ENCODE results near the gene ANGEL1. TPM values are rescaled to one million over a fixed set of nuclear protein-coding genes. Genes with fewer than 3 reads are reported as not detected.

Gene ANGEL1
- total and polyA plus RNA-seq, 2 of the 13 experiments (the other 11 are each of a cell fraction or from before 2014, with no cell fraction given) = 14.3 to 20.1 TPM

DNA sequence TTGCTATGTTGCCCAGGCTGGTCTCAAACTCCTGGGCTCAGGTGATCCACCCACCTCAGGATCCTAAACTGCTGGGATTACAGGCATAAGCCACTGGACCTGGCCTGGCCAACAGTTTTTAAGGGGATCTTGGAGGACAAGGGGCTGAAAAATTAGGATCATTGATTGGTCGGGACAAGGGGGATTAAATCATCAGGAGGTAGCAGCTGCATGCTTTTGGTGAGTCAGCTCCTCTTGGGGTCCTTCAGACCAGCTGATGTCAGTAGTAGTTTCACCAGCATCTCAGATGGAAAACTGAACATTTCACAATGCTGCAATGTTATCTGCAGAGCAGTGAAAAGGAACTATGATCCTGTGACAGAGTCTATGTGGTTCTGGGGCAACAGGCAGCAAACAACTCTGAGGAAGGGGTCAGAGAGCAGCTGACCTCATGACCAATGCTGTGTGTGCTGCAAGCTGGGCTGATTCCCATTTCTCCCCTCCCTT, 19.9 kb upstream of the ANGEL1 start (continued):
- peak; percentile 89 for TF ChIP-seq ZMYM2 (CRISPR knock-in tag; IDR thresholded peaks at IDR 0.05)
- peak; percentile 89 for TF ChIP-seq ZMYM3 (CRISPR knock-in tag; IDR thresholded peaks at IDR 0.05)
- TF ChIP-seq, protein P1, sequence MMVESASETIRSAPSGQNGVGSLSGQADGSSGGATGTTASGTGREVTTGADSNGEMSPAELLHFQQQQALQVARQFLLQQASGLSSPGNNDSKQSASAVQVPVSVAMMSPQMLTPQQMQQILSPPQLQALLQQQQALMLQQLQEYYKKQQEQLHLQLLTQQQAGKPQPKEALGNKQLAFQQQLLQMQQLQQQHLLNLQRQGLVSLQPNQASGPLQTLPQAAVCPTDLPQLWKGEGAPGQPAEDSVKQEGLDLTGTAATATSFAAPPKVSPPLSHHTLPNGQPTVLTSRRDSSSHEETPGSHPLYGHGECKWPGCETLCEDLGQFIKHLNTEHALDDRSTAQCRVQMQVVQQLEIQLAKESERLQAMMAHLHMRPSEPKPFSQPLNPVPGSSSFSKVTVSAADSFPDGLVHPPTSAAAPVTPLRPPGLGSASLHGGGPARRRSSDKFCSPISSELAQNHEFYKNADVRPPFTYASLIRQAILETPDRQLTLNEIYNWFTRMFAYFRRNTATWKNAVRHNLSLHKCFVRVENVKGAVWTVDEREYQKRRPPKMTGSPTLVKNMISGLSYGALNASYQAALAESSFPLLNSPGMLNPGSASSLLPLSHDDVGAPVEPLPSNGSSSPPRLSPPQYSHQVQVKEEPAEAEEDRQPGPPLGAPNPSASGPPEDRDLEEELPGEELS (CRISPR knock-in tag; IDR thresholded peaks at IDR 0.05) = peak; percentile 81
- TF ChIP-seq NR2F2 (IDR thresholded peaks at IDR 0.05; ENCODE audit: borderline replicate concordance, low read depth) = peak; percentile 94
- TF ChIP-seq CENPT (CRISPR knock-in tag; IDR thresholded peaks at IDR 0.05; ENCODE audit: low read depth) = no peak
- TF ChIP-seq FOXC1 (CRISPR knock-in tag; IDR thresholded peaks at IDR 0.05; ENCODE audit: borderline replicate concordance) = no peak
- TF ChIP-seq ZNF605 (CRISPR knock-in tag; IDR thresholded peaks at IDR 0.05) = peak; percentile 35; the same call in 1 of the 2 replicates
- TF ChIP-seq MIER2 (CRISPR knock-in tag; IDR thresholded peaks at IDR 0.05) = peak; percentile 43; the same call in 1 of the 2 replicates
- TF ChIP-seq, protein P2, sequence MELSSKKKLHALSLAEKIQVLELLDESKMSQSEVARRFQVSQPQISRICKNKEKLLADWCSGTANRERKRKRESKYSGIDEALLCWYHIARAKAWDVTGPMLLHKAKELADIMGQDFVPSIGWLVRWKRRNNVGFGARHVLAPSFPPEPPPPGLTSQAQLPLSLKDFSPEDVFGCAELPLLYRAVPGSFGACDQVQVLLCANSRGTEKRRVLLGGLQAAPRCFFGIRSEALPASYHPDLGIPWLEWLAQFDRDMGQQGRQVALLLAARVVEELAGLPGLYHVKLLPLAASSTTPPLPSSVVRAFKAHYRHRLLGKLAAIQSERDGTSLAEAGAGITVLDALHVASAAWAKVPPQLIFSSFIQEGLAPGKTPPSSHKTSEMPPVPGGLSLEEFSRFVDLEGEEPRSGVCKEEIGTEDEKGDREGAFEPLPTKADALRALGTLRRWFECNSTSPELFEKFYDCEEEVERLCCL (CRISPR knock-in tag; IDR thresholded peaks at IDR 0.05; ENCODE audit: borderline replicate concordance) = no peak
- TF ChIP-seq ZNF207 (IDR thresholded peaks at IDR 0.05; ENCODE audit: borderline replicate concordance) = no peak
- no peak for TF ChIP-seq ZNF577 (CRISPR knock-in tag; IDR thresholded peaks at IDR 0.05; ENCODE audit: borderline replicate concordance, low read depth)
- peak; percentile 76; the same call in 1 of the 2 replicates for TF ChIP-seq SOX5 (CRISPR knock-in tag; IDR thresholded peaks at IDR 0.05; ENCODE audit: borderline replicate concordance)
- no peak for TF ChIP-seq ZNF33B (CRISPR knock-in tag; IDR thresholded peaks at IDR 0.05)
- TF ChIP-seq, protein P3, sequence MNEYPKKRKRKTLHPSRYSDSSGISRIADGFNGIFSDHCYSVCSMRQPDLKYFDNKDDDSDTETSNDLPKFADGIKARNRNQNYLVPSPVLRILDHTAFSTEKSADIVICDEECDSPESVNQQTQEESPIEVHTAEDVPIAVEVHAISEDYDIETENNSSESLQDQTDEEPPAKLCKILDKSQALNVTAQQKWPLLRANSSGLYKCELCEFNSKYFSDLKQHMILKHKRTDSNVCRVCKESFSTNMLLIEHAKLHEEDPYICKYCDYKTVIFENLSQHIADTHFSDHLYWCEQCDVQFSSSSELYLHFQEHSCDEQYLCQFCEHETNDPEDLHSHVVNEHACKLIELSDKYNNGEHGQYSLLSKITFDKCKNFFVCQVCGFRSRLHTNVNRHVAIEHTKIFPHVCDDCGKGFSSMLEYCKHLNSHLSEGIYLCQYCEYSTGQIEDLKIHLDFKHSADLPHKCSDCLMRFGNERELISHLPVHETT (CRISPR knock-in tag; conservative IDR thresholded peaks at IDR 0.05) = no peak
- TF ChIP-seq HHEX (CRISPR knock-in tag; IDR thresholded peaks at IDR 0.05) = no peak
- TF ChIP-seq, protein P4, sequence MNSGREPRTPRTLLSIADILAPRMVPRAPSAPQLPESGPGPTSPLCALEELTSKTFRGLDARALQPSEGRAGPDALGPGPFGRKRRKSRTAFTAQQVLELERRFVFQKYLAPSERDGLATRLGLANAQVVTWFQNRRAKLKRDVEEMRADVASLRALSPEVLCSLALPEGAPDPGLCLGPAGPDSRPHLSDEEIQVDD (CRISPR knock-in tag; IDR thresholded peaks at IDR 0.05; ENCODE audit: borderline replicate concordance) = no peak
- peak; percentile 52 for TF ChIP-seq MAFF (IDR thresholded peaks at IDR 0.05; ENCODE audit: low read depth, low read length)
- TF ChIP-seq ZSCAN9 (CRISPR knock-in tag; IDR thresholded peaks at IDR 0.05; ENCODE audit: borderline replicate concordance) = 0 out of 2 replicates have a peak, but pooled peaks have one; percentile 34
- TF ChIP-seq, protein P5, sequence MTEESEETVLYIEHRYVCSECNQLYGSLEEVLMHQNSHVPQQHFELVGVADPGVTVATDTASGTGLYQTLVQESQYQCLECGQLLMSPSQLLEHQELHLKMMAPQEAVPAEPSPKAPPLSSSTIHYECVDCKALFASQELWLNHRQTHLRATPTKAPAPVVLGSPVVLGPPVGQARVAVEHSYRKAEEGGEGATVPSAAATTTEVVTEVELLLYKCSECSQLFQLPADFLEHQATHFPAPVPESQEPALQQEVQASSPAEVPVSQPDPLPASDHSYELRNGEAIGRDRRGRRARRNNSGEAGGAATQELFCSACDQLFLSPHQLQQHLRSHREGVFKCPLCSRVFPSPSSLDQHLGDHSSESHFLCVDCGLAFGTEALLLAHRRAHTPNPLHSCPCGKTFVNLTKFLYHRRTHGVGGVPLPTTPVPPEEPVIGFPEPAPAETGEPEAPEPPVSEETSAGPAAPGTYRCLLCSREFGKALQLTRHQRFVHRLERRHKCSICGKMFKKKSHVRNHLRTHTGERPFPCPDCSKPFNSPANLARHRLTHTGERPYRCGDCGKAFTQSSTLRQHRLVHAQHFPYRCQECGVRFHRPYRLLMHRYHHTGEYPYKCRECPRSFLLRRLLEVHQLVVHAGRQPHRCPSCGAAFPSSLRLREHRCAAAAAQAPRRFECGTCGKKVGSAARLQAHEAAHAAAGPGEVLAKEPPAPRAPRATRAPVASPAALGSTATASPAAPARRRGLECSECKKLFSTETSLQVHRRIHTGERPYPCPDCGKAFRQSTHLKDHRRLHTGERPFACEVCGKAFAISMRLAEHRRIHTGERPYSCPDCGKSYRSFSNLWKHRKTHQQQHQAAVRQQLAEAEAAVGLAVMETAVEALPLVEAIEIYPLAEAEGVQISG (CRISPR knock-in tag; IDR thresholded peaks at IDR 0.05) = peak; percentile 68; the same call in 1 of the 2 replicates

All from HepG2 (cell line).